Mesenteric fat pad (tissue), 1 donor: ENCODE results near the gene TMEM51. TPM values are rescaled to one million over a fixed set of nuclear protein-coding genes. Genes with fewer than 3 reads are reported as not detected.
"Not testable (repeated sequence)": the region's sequence is repeated elsewhere in the genome, so short reads cannot be mapped to it uniquely, and the experiment has no call there.

ENCODE experiments used
- DNase-seq: peaks from one replicate; pipeline ENCODE4 v3.0.0-alpha.2; 2020; ENCODE audit warnings: low spot score
- total RNA-seq: library from RNA; stranded (reverse); fragmentation: NEBNext Ultra II Directional; extraction: Animal tissue kit (Norgen Biotek cat#: 25700); gene quantifications from one replicate; pipeline ENCODE4 v1.2.1, GENCODE V29; 2021
- donor health status: DM: yes; HTN: yes; CAD: no.

Gene TMEM51
- total RNA-seq, 1 donor from 2014 or later = 4.3 TPM

DNA sequence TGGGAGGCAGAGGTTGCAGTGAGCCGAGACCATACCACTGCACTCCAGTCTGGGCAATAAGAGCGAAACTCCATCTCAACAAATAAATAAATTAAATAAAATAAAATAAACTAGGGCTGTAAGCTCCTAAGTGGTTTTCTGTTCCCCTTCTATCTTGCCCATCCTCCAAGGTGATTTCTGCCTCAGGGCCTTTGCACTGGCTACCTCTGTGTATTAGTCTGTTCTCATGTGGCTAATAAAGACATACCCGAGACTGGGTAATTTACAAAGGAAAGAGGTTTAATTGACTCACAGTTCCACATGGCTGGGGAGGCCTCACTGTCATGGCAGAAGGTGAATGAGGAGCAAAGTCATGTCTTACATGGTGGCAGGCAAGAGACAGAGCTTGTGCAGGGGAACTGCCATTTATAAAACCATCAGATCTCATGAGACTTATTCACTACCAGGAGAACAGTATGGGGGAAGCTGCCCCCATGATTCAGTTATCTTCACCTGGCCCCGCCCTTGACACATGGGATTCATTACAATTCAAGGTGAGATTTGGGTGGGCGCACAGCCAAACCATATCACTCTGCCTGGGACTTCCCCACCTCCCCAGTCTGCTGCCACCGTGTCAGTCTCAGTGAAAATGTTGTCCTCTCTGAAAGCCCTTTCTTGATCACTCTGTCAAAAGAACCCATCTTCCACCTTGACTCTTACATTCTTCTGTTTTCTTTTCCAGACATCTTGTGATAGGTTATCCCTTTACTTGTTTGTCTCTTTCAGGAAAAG lies 22.0 kb downstream of the TMEM51 start:
- DNase-seq = not testable (repeated sequence)

DNA sequence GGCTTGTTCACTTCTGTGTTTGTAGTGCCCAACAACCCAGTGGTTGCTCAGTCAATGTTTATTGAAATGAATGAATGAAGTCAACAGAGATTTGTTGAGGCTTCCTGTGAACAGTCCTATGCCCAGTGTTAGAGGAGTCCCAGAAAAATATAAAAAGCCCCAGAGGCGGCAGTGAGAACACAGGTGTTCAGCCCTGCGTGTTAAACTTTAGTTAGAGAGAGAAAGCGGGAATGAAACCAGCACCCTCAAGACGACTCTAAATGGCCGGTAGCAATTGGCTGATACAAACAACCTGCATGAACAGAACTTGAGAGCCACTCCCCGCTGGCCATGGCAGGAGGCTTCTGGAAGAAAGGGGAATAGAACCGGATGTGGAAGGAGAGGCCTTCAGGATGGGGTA lies 22.6 kb downstream of the TMEM51 start:
- DNase-seq = no peak

DNA sequence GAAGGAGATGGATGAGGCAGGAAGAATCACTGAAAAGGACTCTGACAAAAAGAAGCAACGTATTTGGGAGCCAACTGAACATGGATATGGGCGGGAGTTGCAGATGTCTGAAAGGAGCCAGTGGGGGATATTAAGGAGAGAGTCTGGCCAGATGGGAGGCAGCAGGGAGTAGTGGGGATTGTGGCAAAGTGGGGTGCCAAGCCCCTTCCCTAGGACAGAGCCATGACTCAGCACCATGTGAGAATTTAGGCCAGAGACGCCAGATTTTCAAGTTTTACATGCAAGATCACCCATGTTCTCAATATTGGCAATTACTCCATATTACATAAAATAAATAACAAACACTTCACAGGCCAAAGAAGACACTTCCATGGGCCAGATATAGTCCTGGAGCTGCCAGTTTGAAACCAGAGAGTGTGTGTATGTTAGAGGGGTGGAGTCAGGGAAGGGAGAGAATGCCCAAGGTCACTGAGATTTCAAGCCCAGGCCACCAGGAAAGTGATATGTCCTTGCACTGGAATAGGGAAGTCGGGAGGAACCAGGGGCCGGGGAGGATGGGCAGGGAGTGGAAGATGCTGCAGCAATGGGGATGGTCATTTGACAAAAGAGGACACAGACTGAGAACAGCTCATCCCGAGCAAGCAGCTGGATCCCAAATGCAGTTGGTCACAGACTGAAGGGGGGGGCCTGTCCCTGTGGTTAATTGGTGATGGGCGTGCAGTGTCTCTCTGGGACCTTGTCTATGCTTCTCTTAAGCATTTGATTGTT lies 23.5 kb downstream of the TMEM51 start:
- DNase-seq = no peak

DNA sequence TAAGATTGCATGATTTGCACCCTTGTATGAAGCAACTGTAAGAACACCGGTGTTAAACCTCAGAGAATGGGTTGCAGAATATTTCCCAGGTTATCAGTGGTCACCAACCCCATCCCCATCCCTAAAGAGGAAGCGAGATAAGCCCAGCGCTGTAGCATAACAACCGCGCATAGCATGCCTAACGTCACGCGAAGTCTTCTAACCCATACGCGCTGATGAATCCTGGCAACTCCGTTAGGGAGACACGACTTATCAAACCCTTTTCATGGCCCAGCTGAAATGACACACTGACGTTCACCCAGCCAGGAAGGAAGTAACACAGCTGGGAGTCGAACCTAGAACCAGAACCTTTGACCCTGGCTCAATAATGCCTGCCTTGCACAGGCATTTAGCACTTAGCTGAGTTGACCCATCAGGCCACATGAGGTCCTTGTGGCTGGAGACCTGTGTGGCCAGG lies 24.2 kb downstream of the TMEM51 start:
- no peak for DNase-seq

DNA sequence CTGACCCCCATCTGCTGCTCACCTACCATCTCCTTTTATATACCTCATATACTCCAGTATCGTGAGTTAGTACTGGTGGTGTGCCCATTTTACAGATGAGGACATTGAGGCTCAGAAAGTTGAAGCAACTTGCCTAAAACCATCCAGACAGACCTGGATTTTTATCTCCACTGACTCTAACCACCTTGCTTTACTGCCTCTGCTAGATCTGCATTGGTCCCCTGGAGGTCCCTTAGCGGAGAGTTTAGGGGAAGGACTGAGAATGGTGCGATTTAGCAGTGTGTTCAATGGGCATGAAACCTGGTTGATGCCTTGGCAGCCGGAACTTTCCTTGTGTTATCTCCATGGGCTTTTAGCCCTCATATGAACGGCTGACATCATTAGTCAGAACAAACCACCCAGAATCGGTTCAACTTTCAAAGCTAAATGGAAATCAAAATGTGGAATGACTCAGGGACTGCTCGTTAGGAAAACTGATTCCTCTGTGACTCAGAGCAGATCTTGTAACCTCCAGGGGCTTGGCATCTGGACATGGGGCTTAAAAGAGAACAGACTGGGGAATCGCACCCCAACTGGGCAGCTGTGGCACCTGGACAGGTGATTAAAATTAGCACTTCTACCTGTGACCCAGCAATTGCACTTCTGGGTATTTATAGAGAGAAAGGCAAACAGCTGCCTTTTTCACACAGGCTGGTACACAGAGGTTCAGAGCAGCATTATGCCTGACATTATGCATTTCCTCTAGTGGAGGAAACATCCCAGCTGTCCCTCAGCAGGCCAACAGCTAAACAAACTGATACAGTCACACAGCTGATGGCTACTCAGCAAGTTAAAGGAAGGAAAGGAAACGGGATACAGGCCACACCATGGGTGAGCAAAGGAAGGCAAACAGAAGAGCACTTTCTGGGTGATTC lies 25.3 kb downstream of the TMEM51 start:
- no peak for DNase-seq

DNA sequence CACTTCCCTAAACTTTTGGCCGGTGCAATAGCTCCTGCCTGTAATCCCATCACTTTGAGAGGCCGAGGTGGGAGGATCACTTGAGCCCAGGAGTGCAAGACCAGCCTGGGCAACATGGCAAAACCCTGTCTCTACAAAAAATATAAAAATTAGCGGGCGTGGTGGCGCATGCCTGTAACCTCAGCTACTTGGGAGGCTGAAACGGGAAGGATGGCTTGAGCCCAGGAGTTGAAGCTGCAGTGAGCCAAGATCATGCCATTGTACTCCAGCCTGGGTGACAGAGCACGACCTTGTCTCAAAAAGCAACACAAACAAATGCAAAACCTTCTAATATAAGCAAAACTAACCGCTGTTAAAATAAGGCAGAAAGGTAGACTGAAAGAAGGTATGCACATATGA lies 25.9 kb downstream of the TMEM51 start:
- no peak for DNase-seq

DNA sequence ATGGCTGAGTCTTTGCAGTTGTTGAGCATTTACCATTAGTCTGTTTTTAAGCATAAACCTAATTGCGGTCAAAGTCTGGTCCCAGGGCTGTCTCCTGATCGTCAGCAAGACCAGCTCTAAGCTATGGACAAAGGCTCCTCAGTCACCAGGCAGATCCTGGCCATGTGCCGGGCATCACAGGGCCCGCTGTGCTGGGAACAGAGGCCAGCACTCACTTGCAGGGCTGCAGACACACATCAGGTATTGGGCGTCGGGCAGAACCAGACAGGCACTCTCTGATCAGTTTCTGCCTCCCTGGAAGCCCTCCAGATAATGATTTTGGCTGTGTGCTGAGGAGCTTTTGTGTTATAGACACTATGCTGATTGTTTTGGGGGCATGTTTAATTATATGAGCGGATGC lies 26.6 kb downstream of the TMEM51 start:
- no peak for DNase-seq

DNA sequence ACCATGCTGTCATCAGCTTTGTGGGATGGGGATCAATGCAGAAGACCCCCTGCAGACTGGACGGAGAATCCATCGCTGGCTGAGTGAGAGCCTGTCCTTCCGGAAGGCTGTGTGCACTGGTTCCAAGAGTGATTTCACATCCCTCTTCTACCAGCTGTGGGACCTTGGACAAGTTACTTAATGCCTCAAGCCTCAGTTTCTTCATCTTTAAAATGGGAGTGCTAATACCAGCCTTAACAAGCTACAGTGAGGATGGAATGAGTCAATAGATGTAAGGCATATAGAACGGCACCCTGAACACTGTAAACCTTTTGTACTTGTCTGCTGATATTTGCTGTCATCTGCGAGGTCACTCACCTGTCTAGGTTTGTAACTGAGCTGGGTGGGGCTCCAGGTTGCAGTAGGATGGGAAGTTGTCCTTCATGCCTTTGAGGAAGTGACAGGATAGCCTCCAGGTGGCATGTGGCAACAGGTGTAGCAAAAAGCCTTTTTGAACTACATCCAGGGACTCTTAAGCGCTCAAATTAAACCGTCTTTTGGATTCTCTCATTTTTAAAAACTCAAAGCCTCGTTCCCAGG lies 27.5 kb downstream of the TMEM51 start:
- DNase-seq = no peak

DNA sequence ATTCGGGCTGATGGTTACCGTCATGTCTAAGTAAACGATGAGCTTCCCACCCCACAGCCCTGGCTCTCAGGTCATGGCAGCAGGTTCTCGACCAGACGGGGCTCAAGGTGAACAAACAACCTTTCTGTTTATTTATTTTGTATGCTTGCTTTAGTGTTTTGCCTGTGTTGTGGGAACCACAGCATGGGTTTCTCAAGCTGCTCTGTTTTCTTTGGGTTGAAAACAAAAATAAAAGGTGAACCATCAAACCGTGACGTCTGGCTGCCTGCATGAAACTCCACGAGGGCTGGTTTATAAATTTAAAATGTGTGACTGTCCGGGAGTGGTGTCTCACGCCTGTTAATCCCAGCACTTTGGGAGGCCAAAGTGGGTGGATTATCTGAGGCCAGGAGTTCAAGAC lies 28.0 kb downstream of the TMEM51 start:
- DNase-seq = no peak

DNA sequence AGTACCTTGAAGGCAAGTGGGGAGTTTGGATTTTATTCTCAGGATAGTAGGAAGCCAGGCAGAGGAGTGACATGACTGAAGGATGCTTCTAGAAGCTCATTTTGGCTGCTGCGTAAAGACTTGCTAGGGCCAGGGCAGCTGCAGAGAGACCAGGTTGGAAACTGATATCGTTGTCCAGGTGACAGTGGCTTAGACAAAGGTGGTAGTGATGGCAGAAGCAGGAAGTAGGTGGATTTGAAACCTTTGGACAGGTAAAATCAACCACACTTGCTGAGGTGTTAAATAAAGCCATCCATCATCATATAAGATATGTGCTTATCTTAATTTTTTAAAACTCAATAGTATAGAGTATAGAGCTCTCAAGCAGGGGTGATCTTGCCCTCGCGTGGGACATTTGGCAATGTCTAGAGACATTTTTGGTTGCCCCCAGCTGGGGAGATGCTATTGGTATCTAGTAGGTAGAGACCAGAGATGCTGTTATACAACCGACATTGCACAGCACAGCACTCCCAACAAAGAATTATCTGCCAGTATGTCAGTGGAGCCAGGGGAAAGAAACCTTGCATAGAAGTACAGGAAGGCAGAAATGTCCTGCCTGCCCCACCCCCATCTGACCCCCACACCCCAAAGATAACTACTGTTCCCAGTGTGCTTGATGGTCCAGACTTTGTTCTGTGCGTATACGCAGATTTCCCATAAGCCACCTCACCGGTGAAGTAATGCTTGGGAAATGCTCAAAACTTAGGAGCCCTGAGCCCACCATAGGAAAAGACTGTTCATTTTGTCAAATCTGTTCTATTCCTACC lies 31.1 kb downstream of the TMEM51 start:
- DNase-seq = no peak

DNA sequence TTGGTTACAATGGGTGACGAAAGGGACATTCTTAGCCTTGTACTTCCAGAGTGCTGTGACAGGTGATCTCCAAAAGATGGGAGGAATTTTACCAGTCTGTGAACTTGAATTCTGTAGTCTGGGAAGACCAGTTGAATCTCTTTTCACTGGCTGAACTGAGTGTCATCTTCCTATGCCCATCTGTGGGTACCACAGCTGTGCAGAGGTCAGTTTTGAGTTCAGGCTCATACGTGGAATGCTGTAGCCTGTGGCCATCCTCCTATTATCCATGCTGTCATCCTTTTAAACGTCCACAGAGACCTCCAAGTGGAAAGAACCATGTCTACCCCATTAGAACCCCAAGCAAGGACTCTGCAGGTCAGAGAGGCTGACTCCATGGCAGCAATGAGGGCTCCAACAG lies 32.1 kb downstream of the TMEM51 start:
- no peak for DNase-seq

DNA sequence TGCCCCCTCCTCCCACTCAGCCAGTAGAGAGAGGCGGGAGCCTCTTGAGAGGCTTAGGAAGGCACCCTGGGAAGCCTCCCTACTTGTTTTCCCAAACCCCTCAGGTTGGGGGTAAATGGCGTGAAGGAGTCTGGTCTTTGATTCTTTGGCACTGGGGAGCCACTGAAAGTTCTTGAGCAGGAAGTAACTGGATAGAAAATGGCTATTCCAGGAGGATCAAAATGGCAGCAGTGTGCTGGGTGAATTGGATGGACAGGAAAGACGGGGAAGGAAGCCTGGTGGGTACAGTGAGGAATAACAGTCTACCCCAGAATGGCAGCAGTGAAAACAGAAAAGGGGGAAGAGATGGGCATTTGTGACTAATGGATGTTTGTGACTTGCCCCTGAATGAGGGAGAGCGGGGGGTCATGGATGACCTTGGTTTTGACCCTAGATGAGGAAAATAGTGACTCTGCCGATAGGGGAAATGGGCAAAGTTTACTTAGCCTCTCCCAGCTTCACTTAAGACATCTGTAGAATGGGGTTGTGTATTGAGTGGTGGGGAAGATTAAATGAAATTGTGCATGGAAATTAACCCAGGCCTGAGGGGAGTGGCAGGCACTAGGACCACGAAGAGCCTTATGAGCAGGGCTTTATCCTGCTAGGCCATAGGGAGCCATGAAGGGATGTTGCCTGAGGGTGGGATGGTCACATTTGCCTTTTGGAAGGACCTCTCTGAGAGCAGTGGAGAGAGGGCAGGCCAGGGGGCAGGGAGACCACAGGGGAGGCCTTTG lies 32.7 kb downstream of the TMEM51 start:
- no peak for DNase-seq

DNA sequence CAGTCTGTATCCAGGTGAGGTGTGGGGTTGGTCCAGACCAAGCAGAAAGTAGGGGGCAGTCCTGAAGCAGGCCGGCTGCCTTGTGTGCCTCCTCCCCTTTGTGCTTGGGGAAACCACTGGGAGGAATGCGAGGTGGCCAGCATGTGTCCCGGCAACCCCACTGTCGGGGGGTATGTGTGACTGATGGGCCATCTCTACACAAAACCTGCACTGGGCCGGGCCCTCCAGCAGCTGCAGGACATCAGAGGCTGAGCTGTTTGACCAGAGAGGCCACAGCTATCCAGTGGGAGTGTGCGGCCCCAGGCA lies 33.3 kb downstream of the TMEM51 start:
- DNase-seq = no peak

DNA sequence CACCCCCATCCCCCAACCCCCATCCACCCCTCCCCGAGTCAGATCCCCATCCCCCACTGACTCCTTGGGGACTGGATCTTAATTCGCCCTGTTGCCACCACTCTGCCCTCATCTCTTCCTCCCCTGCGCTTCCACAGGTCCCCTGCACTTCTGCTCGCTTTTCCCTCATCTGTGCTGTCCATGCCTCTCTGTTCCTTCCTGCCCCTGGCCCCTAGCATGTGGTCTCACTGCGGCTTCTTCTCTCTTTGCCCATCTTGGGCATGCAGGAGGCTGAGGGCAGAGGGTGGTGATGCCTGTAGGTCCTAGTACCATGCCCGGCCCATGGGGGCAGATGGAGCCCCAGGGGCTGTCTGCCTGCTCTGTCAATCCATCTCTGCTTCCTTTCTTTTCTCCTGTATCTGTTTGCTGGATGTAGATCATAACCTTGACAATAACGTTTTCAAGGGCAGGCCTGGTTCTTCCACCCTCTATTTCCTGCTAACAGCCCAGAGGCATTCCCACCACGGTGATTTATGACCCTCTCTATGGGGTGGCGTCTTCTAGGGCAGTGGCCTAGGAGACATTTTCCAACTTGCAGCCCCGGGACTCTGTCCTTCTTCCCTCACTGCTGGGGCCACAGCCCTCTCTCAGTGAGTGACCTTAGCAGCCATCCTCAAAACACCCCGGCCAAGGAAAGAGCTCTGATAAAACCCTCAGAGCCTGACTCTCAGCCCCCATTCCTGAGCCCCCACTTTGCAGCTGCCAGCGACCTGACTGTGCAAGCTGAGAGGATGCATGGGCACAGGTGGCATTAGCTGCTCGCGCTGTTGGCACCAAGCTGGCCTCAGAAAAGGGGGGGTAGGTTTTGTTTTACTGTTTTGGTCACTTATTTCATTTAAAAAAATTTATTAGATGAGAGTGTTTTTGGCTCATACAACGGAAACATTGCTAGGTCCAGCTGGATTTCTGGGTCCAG lies 33.9 kb downstream of the TMEM51 start:
- DNase-seq = no peak

DNA sequence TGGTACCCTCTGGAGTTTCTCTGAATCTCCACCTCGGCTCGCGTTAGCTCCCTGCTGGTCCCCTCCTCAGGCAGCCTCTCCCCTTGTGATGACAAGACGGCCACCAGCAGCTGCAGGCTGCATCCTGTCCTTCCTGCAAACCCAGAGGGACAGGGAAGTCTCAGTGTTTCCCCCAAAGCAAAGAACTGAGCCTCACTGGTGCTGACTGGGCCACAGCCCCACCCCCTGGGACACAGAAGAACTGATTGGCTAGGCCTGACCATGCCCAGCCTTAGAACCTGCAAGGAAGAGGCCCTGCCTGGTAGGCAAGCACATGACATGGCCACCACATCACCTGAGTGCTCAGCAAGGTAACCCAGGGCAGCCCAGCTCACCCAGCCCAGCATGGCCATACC lies 34.6 kb downstream of the TMEM51 start:
- no peak for DNase-seq

DNA sequence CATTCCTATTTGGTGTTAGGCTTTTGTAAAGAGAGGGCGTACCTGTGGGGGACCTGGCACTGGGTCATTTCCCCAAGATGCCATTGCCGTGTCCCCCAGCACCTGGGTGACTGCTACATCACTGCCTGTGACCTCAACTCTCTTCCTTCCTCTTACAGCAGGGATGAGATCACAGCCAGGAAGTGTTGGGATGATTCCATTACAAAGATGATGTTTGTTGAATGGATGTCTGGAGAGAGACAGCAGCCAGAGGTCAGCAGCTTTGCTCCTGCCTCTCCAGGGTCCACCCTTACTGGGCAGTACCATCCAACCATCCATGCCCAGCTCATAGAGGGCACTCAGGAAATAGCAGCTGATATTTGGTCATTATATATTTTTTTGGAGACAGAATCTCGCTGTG lies 35.1 kb downstream of the TMEM51 start:
- DNase-seq = no peak

DNA sequence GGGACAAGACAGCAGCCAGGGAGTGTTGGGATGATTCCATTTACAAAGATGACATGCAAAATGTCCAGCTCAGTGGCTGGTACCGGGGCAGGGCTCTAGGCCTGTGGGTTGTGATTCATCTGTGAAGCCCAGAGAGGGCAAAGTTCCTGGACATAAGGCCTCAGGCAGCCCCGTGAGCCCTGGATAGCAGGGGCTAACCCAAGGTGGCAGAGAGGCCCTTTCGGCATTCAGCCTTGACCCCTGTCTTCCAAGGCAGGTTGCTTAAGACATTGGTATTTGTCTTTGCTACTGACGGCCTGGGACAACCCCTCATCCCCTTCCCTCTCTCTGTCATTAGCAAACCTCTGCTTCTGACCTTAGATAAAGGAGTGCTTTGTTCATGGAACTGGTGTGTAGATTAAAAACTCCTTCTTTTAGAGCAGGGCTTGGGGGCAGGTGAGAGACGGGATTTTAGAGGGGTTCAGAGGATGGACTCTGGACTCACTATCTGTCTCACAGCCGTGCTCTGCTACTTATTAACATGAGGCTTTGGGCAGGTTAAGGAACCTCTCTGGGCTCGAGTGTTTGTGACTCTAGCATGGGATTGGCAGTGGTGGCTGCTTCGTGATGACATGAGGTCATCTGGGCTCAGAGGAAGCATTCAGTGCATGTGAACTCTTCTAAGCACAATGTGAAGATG lies 36.3 kb downstream of the TMEM51 start:
- no peak for DNase-seq

DNA sequence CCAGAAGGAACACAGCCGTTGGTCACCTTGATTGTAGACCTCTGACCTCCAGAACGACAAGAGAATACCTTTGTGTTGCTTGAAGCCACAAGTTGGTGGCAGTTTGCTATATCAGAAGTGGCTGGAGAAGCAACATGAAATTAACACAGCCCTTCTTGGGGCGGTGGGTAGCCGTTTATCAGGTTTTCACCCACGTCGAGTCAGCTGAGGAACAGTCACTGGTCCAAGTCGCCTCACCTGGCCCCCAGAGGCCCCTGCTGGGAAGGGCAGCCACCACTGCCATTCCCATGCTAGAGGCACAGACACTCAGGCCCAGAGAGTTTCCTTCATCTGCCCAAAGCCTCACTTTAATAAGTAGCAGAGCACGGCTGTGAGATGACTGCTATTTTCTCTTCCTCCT lies 37.7 kb downstream of the TMEM51 start:
- no peak for DNase-seq
